Limb (tissue), 2 donors: ENCODE results near the gene MYLK.
"Not testable (repeated sequence)": the region's sequence is repeated elsewhere in the genome, so short reads cannot be mapped to it uniquely, and the experiment has no call there.

Source experiments
- DNase-seq, 2 donors: peaks; one replicate each; pipeline ENCODE4 v3.0.0-alpha.2; 2016; ENCODE audit errors: extremely low spot score in 2 of 2

Gene MYLK

GRCh38 chr3:123723522-123724168 is 160.5 kb downstream of the MYLK start:
- DNase-seq = peak; percentile 75 to 83

- DNase-seq = peak in 1 of 2 donors; percentile 51
Measured at GRCh38 chr3:123723070-123723469, 161.1 kb downstream of the MYLK start.

GRCh38 chr3:123722456-123722855 is 161.7 kb downstream of the MYLK start:
- no peak for DNase-seq

GRCh38 chr3:123722021-123722420 is 162.1 kb downstream of the MYLK start:
- no peak for DNase-seq

GRCh38 chr3:123721095-123721689 is 162.9 kb downstream of the MYLK start:
- not testable (repeated sequence) for DNase-seq

- no peak for DNase-seq
Measured at GRCh38 chr3:123720638-123721037, 163.5 kb downstream of the MYLK start.

GRCh38 chr3:123719862-123720453 is 164.2 kb downstream of the MYLK start:
- peak in 1 of 2 donors; percentile 60 for DNase-seq

GRCh38 chr3:123719061-123719756 is 164.9 kb downstream of the MYLK start:
- DNase-seq = peak; percentile 74 to 84

- no peak for DNase-seq
Measured at GRCh38 chr3:123718108-123718507, 166.0 kb downstream of the MYLK start.

GRCh38 chr3:123717451-123717850 is 166.7 kb downstream of the MYLK start:
- DNase-seq = not testable (repeated sequence)

- no peak for DNase-seq
Measured at GRCh38 chr3:123716411-123716810, 167.7 kb downstream of the MYLK start.

GRCh38 chr3:123713211-123713610 is 170.9 kb downstream of the MYLK start:
- no peak for DNase-seq

- no peak for DNase-seq
Measured at GRCh38 chr3:123712077-123712860, 171.9 kb downstream of the MYLK start.

GRCh38 chr3:123711356-123711755 is 172.8 kb downstream of the MYLK start:
- no peak for DNase-seq

- no peak for DNase-seq
Measured at GRCh38 chr3:123708531-123708930, 175.6 kb downstream of the MYLK start.

GRCh38 chr3:123707641-123708040 is 176.5 kb downstream of the MYLK start:
- not testable (repeated sequence) for DNase-seq

- no peak for DNase-seq
Measured at GRCh38 chr3:123706871-123707270, 177.3 kb downstream of the MYLK start.

- DNase-seq = no peak
Measured at GRCh38 chr3:123705488-123706285, 178.4 kb downstream of the MYLK start.

GRCh38 chr3:123703663-123704062 is 180.5 kb downstream of the MYLK start:
- DNase-seq = not testable (repeated sequence)

- no peak for DNase-seq
Measured at GRCh38 chr3:123702720-123703119, 181.4 kb downstream of the MYLK start.

- peak in 1 of 2 donors; percentile 67 for DNase-seq
Measured at GRCh38 chr3:123702057-123702456, 182.1 kb downstream of the MYLK start.
